ENCODE data around the gene BEST2.
A peak's percentile ranks its signal among the peaks of the same experiment; 100 is the strongest.
"Not testable (repeated sequence)": the region's sequence is repeated elsewhere in the genome, so short reads cannot be mapped to it uniquely, and the experiment has no call there.

BEST2 gene

GRCh38 chr19:12721656-12722565, 29.7 kb upstream of the BEST2 start:
- in situ Hi-C loops (cut with HindIII; ENCODE audit: low sequenced_read_pairs): no loop called here
- TF ChIP-seq CTCF (IDR thresholded peaks at IDR 0.05; ENCODE audit: low read depth, low read length, missing control alignments): no peak
- peak overlapping the region; percentile 82 for H3K4me3 ChIP-seq (ENCODE audit: low read depth, low read length)
- no peak for DNase-seq (ENCODE audit: low read depth)

- in situ Hi-C loops (cut with HindIII; ENCODE audit: low sequenced_read_pairs): no loop called here
- DNase-seq (ENCODE audit: low read depth): peak; percentile 99
Measured at GRCh38 chr19:12722566-12723380, 28.8 kb upstream of the BEST2 start.

GRCh38 chr19:12723381-12723640, 28.3 kb upstream of the BEST2 start:
- no peak for DNase-seq (ENCODE audit: low read depth)
- no peak for TF ChIP-seq CTCF (IDR thresholded peaks at IDR 0.05; ENCODE audit: low read depth, low read length, missing control alignments)
- in situ Hi-C loops (cut with HindIII; ENCODE audit: low sequenced_read_pairs): no loop called here
- peak overlapping the region; percentile 82 for H3K4me3 ChIP-seq (ENCODE audit: low read depth, low read length)

More at GRCh38 chr19:12722566-12723380, 28.8 kb upstream of the BEST2 start:
- H3K4me3 ChIP-seq (ENCODE audit: low read depth, low read length): peak overlapping the region; percentile 82
- no peak for TF ChIP-seq CTCF (IDR thresholded peaks at IDR 0.05; ENCODE audit: low read depth, low read length, missing control alignments)

- no peak for DNase-seq (ENCODE audit: low read depth)
- TF ChIP-seq CTCF (IDR thresholded peaks at IDR 0.05; ENCODE audit: low read depth, low read length, missing control alignments): no peak
- in situ Hi-C loops (cut with HindIII; ENCODE audit: low sequenced_read_pairs): no loop called here
- H3K4me3 ChIP-seq (ENCODE audit: low read depth, low read length): peak within 1 kb of the TSS; percentile 82
Measured at GRCh38 chr19:12723641-12724426, 27.8 kb upstream of the BEST2 start, which contains the start of gene TNPO2. TSS of gene TNPO2 (minus strand) at chr19:12723932. CDS start at chr19:12720977, 2,955 bp downstream.

GRCh38 chr19:12725612-12726011, 26.0 kb upstream of the BEST2 start:
- in situ Hi-C loops (cut with HindIII; ENCODE audit: low sequenced_read_pairs); DNase-seq (ENCODE audit: low read depth); H3K4me3 ChIP-seq (ENCODE audit: low read depth, low read length): not testable (repeated sequence)

GRCh38 chr19:12726988-12727316, 24.6 kb upstream of the BEST2 start:
- no peak for TF ChIP-seq CTCF (IDR thresholded peaks at IDR 0.05; ENCODE audit: low read depth, low read length, missing control alignments)
- no peak for DNase-seq (ENCODE audit: low read depth)
- in situ Hi-C loops (cut with HindIII; ENCODE audit: low sequenced_read_pairs): no loop called here
- no peak overlapping the region for H3K4me3 ChIP-seq (ENCODE audit: low read depth, low read length)

Measured in astrocyte of the cerebellum (primary cell).